ENCODE measurements around the gene DDX47. TPM values are rescaled to one million over a fixed set of nuclear protein-coding genes. Genes with fewer than 3 reads are reported as not detected.

Gene DDX47
- total RNA-seq: 45.1 TPM
- long read RNA-seq, transcript DDX47-202 (12 exons, 1,817 nt): major isoform, 38 of 43 reads
- long read RNA-seq, partial matches to known transcripts: 1 of 43 reads
- long read RNA-seq, other reads (novel, unspliced or antisense): 0 of 43 reads

- H3K36me3 ChIP-seq: no peaks in the 10 kb centered on the region
- H3K27me3 ChIP-seq (ENCODE audit: low read depth): no peaks in the 10 kb centered on the region
- DNase-seq (peak; percentile 97), ATAC-seq (peak; percentile 98 to 99)
- H3K27ac ChIP-seq: peak within 1 kb of the TSS; percentile 77
- intact Hi-C loops (cut with DNase I): no loop called here
- peak within 1 kb of the TSS; percentile 66 for H3K4me3 ChIP-seq
- no peaks in the 10 kb centered on the region for H3K9me3 ChIP-seq
- TF ChIP-seq, protein P1, sequence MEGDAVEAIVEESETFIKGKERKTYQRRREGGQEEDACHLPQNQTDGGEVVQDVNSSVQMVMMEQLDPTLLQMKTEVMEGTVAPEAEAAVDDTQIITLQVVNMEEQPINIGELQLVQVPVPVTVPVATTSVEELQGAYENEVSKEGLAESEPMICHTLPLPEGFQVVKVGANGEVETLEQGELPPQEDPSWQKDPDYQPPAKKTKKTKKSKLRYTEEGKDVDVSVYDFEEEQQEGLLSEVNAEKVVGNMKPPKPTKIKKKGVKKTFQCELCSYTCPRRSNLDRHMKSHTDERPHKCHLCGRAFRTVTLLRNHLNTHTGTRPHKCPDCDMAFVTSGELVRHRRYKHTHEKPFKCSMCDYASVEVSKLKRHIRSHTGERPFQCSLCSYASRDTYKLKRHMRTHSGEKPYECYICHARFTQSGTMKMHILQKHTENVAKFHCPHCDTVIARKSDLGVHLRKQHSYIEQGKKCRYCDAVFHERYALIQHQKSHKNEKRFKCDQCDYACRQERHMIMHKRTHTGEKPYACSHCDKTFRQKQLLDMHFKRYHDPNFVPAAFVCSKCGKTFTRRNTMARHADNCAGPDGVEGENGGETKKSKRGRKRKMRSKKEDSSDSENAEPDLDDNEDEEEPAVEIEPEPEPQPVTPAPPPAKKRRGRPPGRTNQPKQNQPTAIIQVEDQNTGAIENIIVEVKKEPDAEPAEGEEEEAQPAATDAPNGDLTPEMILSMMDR (IDR thresholded peaks at IDR 0.05): peak; percentile 99
- peaks cover 53% of the 10 kb centered on the region for H3K4me1 ChIP-seq
Observed at GRCh38 chr12:12813120-12814101, at the start of gene DDX47. TSS of gene DDX47 (plus strand) at chr12:12813346. CDS start at chr12:12813368, 22 bp downstream.

DNA sequence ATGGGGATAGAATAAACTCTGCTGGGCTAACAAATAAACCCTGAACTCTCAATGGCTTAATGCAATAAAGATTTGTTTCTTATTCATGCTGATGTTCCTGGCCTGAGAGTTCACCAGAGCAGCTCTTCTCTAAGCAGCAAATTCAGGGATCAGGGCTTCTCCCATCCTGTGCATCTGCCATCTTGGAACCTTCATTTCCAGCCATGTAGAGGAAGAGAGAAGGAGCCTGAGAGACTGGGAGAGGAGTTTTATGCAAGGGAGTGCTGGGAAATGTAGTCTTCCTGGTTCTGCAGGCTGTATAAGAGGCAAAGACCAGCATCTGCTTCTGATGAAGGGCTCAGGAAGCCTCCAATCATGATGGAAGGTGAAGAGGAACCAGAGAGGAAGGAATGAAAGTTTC is 48.3 kb upstream of the DDX47 start:
- intact Hi-C loops (cut with DNase I): no loop called here
- ATAC-seq: no peak

DNA sequence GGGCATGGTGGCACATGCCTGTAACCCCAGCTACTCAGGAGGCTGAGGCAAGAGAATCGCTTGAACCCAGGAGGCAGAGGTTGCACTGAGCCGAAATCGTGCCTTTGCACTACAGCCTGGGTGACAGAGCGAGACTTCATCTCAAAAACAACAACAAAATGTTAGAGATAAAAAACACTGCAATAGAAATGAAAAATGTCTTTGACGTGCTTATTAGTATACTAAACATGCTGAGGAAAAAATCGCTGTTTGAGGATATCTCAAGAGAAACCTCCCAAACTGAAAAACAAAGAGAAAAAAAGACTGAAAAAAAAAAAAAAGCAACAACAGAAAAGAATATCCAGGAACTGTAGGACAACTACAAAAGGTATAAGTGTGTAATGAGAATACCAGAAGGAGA is 42.9 kb upstream of the DDX47 start:
- DNase-seq (no peak), ATAC-seq (no peak)
- Histone ChIP-seq H3K36me3 (no peaks in the 10 kb centered on the region), H3K4me3 (no peak overlapping the region), H3K27me3 (ENCODE audit: low read depth) (no peaks in the 10 kb centered on the region), H3K9me3 (peaks cover 4% of the 10 kb centered on the region), H3K27ac (no peak overlapping the region), H3K4me1 (no peaks in the 10 kb centered on the region)
- TF ChIP-seq, protein P1 (IDR thresholded peaks at IDR 0.05): no peak
- intact Hi-C loops (cut with DNase I): no loop called here

More for the DNA sequence above, 48.3 kb upstream of the DDX47 start:
- TF ChIP-seq, protein P1 (IDR thresholded peaks at IDR 0.05): no peak
- Histone ChIP-seq H3K27ac (no peak overlapping the region), H3K4me1 (no peaks in the 10 kb centered on the region), H3K27me3 (ENCODE audit: low read depth) (no peaks in the 10 kb centered on the region), H3K9me3 (no peaks in the 10 kb centered on the region), H3K4me3 (no peak overlapping the region), H3K36me3 (no peaks in the 10 kb centered on the region)
- no peak for DNase-seq

GRCh38 chr12:12774791-12775190 is 38.4 kb upstream of the DDX47 start:
- no peaks in the 10 kb centered on the region for H3K36me3 ChIP-seq
- no peaks in the 10 kb centered on the region for H3K27me3 ChIP-seq (ENCODE audit: low read depth)
- intact Hi-C loops (cut with DNase I): no loop called here
- peaks cover 4% of the 10 kb centered on the region for H3K9me3 ChIP-seq
- DNase-seq (no peak), ATAC-seq (no peak)
- TF ChIP-seq, protein P1 (IDR thresholded peaks at IDR 0.05): no peak
- H3K4me3 ChIP-seq: no peak overlapping the region
- no peak overlapping the region for H3K27ac ChIP-seq
- peaks cover 10% of the 10 kb centered on the region for H3K4me1 ChIP-seq

DNA sequence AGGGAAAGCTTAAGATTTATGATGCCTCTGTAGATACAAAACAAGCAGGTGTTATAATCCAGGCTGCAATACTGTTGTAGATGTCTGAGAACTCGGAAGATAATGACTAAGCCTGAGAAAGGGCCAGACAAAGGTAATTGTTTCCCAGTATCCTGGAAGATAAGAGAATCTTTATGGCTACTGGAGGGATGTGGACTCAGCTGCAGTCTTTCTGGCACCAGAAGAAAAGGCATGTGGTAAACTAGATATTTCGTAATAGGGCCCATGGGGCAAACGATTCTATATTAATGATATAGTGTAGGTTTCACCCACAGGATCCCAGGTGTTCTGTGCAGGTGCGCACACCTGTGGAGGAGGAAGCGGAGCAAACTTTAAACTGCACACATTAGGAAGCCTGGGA is 36.9 kb upstream of the DDX47 start:
- intact Hi-C loops (cut with DNase I): no loop called here
- no peak for DNase-seq
- Histone ChIP-seq H3K4me1 (peaks cover 15% of the 10 kb centered on the region), H3K27me3 (ENCODE audit: low read depth) (no peaks in the 10 kb centered on the region), H3K9me3 (no peaks in the 10 kb centered on the region), H3K27ac (no peak overlapping the region), H3K36me3 (no peaks in the 10 kb centered on the region), H3K4me3 (no peak overlapping the region)
- TF ChIP-seq, protein P1 (IDR thresholded peaks at IDR 0.05): no peak
- ATAC-seq: no peak

All from lower lobe of right lung (tissue), 2 donors.